OCI-LY3 (cell line): ENCODE measurements around the gene FUT2.

Source experiments
- EZH2phosphoT487 ChIP-seq: fragments of 200-600 bp; shearing (Covaris generic); IDR thresholded peaks from 2 replicates; pipeline ENCODE4 v1.6.1; 2018; ENCODE audit warnings: antibody characterized with exemption, mixed run types, low read depth
- TF ChIP-seq, protein P1 (sequence below): fragments of 200-600, 300-600 bp; sonication (generic); IDR thresholded peaks from 2 replicates; pipeline ENCODE4 v1.5.1; 2014; ENCODE audit warnings: antibody characterized with exemption, low read length, low read depth

DNA sequence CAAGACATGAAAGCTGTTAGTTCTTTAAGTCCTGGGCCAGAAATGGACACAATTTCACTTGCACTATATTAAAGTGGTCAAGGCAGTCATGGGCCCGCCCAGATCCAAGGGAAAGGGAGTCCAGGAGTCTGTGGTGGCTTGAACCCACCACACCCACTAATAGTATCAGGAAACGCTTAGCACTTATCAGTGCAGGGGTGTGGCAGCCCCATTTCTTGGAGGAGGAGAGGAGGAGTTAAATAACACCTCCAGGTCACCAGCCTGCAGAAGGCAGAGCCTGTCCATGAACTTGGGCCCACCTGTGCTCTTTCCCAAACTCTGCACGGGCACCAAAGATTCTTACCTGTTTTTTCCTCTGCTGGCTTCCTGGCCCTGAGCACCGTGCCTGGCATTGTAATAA is 17.6 kb upstream of the FUT2 start:
- TF ChIP-seq, protein P1, sequence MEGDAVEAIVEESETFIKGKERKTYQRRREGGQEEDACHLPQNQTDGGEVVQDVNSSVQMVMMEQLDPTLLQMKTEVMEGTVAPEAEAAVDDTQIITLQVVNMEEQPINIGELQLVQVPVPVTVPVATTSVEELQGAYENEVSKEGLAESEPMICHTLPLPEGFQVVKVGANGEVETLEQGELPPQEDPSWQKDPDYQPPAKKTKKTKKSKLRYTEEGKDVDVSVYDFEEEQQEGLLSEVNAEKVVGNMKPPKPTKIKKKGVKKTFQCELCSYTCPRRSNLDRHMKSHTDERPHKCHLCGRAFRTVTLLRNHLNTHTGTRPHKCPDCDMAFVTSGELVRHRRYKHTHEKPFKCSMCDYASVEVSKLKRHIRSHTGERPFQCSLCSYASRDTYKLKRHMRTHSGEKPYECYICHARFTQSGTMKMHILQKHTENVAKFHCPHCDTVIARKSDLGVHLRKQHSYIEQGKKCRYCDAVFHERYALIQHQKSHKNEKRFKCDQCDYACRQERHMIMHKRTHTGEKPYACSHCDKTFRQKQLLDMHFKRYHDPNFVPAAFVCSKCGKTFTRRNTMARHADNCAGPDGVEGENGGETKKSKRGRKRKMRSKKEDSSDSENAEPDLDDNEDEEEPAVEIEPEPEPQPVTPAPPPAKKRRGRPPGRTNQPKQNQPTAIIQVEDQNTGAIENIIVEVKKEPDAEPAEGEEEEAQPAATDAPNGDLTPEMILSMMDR = no peak
- no peak for TF ChIP-seq EZH2phosphoT487
